Neural cell (in vitro differentiated cells): ENCODE measurements around the gene CHURC1. TPM values are rescaled to one million over a fixed set of nuclear protein-coding genes. Genes with fewer than 3 reads are reported as not detected.

Experiments used
- H2AFZ ChIP-seq: fragments of 200-600, 300-800 bp; sonication (generic), shearing (Covaris generic); 2 replicates; pipeline ENCODE4 v1.6.0; 2014; ENCODE audit warnings: low read depth, mild to moderate bottlenecking, antibody characterized with exemption, low read length, moderate library complexity
- H3F3A ChIP-seq: fragments of 200-600 bp; shearing (Covaris generic); 2 replicates; pipeline ENCODE4 v1.6.1; 2016; ENCODE audit warnings: mild to moderate bottlenecking, moderate library complexity, mixed read lengths, antibody characterized with exemption, low read length; ENCODE audit not compliant: insufficient read depth, poor library complexity, severe bottlenecking
- H3K27ac ChIP-seq: fragments of 200-600, 300-800 bp; sonication (generic), shearing (Covaris generic); 2 replicates; pipeline ENCODE4 v1.5.1; 2014; ENCODE audit warnings: mild to moderate bottlenecking, low read length, moderate library complexity
- H3K27me3 ChIP-seq: fragments of 300-800, 200-600 bp; sonication (generic), shearing (Covaris generic); 2 replicates; pipeline ENCODE4 v1.6.0; 2014; ENCODE audit warnings: mild to moderate bottlenecking, low read depth, low read length, moderate library complexity; ENCODE audit not compliant: insufficient read depth
- H3K36me3 ChIP-seq: fragments of 300-800, 200-600 bp; sonication (generic), shearing (Covaris generic); 2 replicates; pipeline ENCODE4 v1.5.1; 2014; ENCODE audit warnings: mild to moderate bottlenecking, antibody characterized with exemption, low read length, moderate library complexity; ENCODE audit not compliant: insufficient read depth
- H3K4me2 ChIP-seq: fragments of 300-800, 200-600 bp; sonication (generic), shearing (Covaris generic); 2 replicates; pipeline ENCODE4 v1.6.0; 2014; ENCODE audit warnings: mild to moderate bottlenecking, low read length
- H3K4me3 ChIP-seq: fragments of 300-800, 200-600 bp; sonication (generic), shearing (Covaris generic); 2 replicates; pipeline ENCODE4 v1.5.1; 2014; ENCODE audit warnings: mild to moderate bottlenecking, low read length, moderate library complexity
- H3K79me2 ChIP-seq: fragments of 200-600 bp; shearing (Covaris generic); replicated peaks from 2 replicates; pipeline ENCODE4 v1.6.0; 2014; ENCODE audit warnings: mild to moderate bottlenecking, low read length, moderate library complexity; ENCODE audit not compliant: insufficient read depth
- H3K9ac ChIP-seq: fragments of 300-800, 200-600 bp; sonication (generic), shearing (Covaris generic); 2 replicates; pipeline ENCODE4 v1.6.1; 2016; ENCODE audit warnings: mild to moderate bottlenecking, low read length, mixed read lengths
- H3K9me2 ChIP-seq: fragments of 200-600 bp; shearing (Covaris generic); 2 replicates; pipeline ENCODE4 v1.6.1; 2016; ENCODE audit warnings: mild to moderate bottlenecking, low read length, mixed read lengths; ENCODE audit not compliant: insufficient read depth
- H3K9me3 ChIP-seq: fragments of 200-600, 300-800 bp; sonication (generic), shearing (Covaris generic); 2 replicates; pipeline ENCODE4 v1.6.1; 2016; ENCODE audit warnings: mild to moderate bottlenecking, mixed run types, low read length, moderate library complexity, mixed read lengths
- H4K20me1 ChIP-seq: fragments of 200-600 bp; shearing (Covaris generic); 2 replicates; pipeline ENCODE4 v1.6.1; 2016; ENCODE audit warnings: mild to moderate bottlenecking, mixed run types; ENCODE audit not compliant: insufficient read depth
- CTCF ChIP-seq: fragments of 450-650 bp; IDR thresholded peaks from 2 replicates; pipeline ENCODE4 v1.5.1; 2014; ENCODE audit warnings: antibody characterized with exemption, mild to moderate bottlenecking, moderate library complexity; ENCODE audit not compliant: poor library complexity, severe bottlenecking
- EP300 ChIP-seq: fragments of 450-650 bp; conservative IDR thresholded peaks from 2 replicates; pipeline ENCODE4 v1.6.1; 2014; ENCODE audit warnings: antibody characterized with exemption, mild to moderate bottlenecking, moderate library complexity; ENCODE audit not compliant: poor library complexity, severe bottlenecking
- EZH2 ChIP-seq: fragments of 200-600, 300-800 bp; shearing (Covaris generic), sonication (generic); IDR thresholded peaks from 2 replicates; pipeline ENCODE4 v1.6.1; 2014; ENCODE audit warnings: antibody characterized with exemption, low read length, borderline replicate concordance, mild to moderate bottlenecking; ENCODE audit not compliant: insufficient read depth, poor library complexity, severe bottlenecking
- MXI1 ChIP-seq: fragments of 450-650 bp; conservative IDR thresholded peaks from 2 replicates; pipeline ENCODE4 v1.6.1; 2014; ENCODE audit warnings: antibody characterized with exemption, mild to moderate bottlenecking; ENCODE audit not compliant: poor library complexity, severe bottlenecking
- POLR2AphosphoS5 ChIP-seq: IDR thresholded peaks from 2 replicates; pipeline ENCODE4 v1.6.1; 2012
- RAD21 ChIP-seq: fragments of 450-650 bp; conservative IDR thresholded peaks from 2 replicates; pipeline ENCODE4 v1.6.1; 2014; ENCODE audit warnings: antibody characterized with exemption, mild to moderate bottlenecking, moderate library complexity
- REST ChIP-seq: IDR thresholded peaks from 2 replicates; pipeline ENCODE4 v1.6.1; 2012; ENCODE audit warnings: borderline replicate concordance
- SMC3 ChIP-seq: fragments of 450-650 bp; conservative IDR thresholded peaks from 2 replicates; pipeline ENCODE4 v1.6.1; 2014; ENCODE audit warnings: antibody characterized with exemption, mild to moderate bottlenecking, moderate library complexity; ENCODE audit not compliant: poor library complexity
- TAF1 ChIP-seq: IDR thresholded peaks from 2 replicates; pipeline ENCODE4 v1.6.1; 2012; ENCODE audit warnings: low read depth
- polyA plus RNA-seq: library from polyadenylated mRNA; depleted of rRNA; stranded (reverse); fragments of >200 nt; gene quantifications from 2 replicates; pipeline ENCODE4 v1.2.3, GENCODE V29; 2014

Gene CHURC1
- polyA plus RNA-seq, 1 donor from 2014 or later = 69.5 TPM

- Histone ChIP-seq H3K9ac (no peak overlapping the region), H3K27ac (no peak overlapping the region), H4K20me1 (no peaks in the 10 kb centered on the region), H3K4me2 (no peak overlapping the region), H3K36me3 (no peaks in the 10 kb centered on the region), H3F3A (no peaks in the 10 kb centered on the region), H3K27me3 (no peaks in the 10 kb centered on the region), H3K9me2 (no peaks in the 10 kb centered on the region), H3K4me3 (no peak overlapping the region), H3K9me3 (no peaks in the 10 kb centered on the region), H2AFZ (no peak overlapping the region), H3K79me2 (no peaks in the 10 kb centered on the region)
- TF ChIP-seq RAD21 (no peak), REST (no peak), MXI1 (no peak), EZH2 (no peak), TAF1 (no peak), POLR2AphosphoS5 (no peak), EP300 (no peak), CTCF (no peak), SMC3 (no peak)
Measured at GRCh38 chr14:64952598-64953309, 38.5 kb downstream of the CHURC1 start.

GRCh38 chr14:64953310-64953654 is 39.0 kb downstream of the CHURC1 start:
- H3K36me3 ChIP-seq = no peaks in the 10 kb centered on the region

More at GRCh38 chr14:64953310-64953654, 39.0 kb downstream of the CHURC1 start:
- no peak overlapping the region for H3K27ac ChIP-seq
- no peaks in the 10 kb centered on the region for H3K79me2 ChIP-seq
- no peak overlapping the region for H3K9ac ChIP-seq
- H3K4me2 ChIP-seq = no peak overlapping the region
- H2AFZ ChIP-seq = no peak overlapping the region
- H3K4me3 ChIP-seq = no peak overlapping the region
- TF ChIP-seq RAD21 (no peak), EZH2 (no peak), MXI1 (no peak), TAF1 (no peak), EP300 (no peak), SMC3 (no peak), POLR2AphosphoS5 (no peak), REST (no peak), CTCF (no peak)
- H3K9me3 ChIP-seq = no peaks in the 10 kb centered on the region
- H3F3A ChIP-seq = no peaks in the 10 kb centered on the region
- no peaks in the 10 kb centered on the region for H3K9me2 ChIP-seq
- H3K27me3 ChIP-seq = no peaks in the 10 kb centered on the region
- H4K20me1 ChIP-seq = no peaks in the 10 kb centered on the region
